Gastrocnemius medialis (tissue), 4 donors: ENCODE measurements around the gene NARF. TPM values are rescaled to one million over a fixed set of nuclear protein-coding genes. Genes with fewer than 3 reads are reported as not detected.

Experiments
- ATAC-seq, 2 donors: fragments of 150-250 bp; one replicate each; pipeline ENCODE4 v1.9.1; 2016
- DNase-seq, 2 donors: peaks; one replicate each; pipeline ENCODE4 v3.0.0-alpha.2; 2019
- H3K27ac ChIP-seq, 4 donors: fragments of 200-600 bp; sonication (generic); 1 replicate in 1 of 4; 2 replicates in 3 of 4; pipeline ENCODE4 v1.5.1; 2016 to 2018; ENCODE audit warnings: mild to moderate bottlenecking in 2 of 4, moderate library complexity in 1 of 4
- H3K27me3 ChIP-seq, 3 donors: fragments of 200-600 bp; sonication (generic) in 2 of 3; 1 replicate in 1 of 3; 2 replicates in 2 of 3; pipeline versions ENCODE4 v1.5.1 to v1.6.0; 2016 to 2019; ENCODE audit warnings: mild to moderate bottlenecking in 1 of 3, moderate library complexity in 1 of 3
- H3K36me3 ChIP-seq, 2 donors: fragments of 200-600 bp; sonication (generic) in 1 of 2; one replicate each; pipeline ENCODE4 v1.5.1; 2017 to 2018
- H3K4me1 ChIP-seq, 2 donors: fragments of 200-600 bp; sonication (generic) in 1 of 2; one replicate each; pipeline ENCODE4 v1.5.1; 2016 to 2017; ENCODE audit warnings: mild to moderate bottlenecking in 2 of 2
- H3K4me3 ChIP-seq, 4 donors: fragments of 200-600 bp; sonication (generic) in 3 of 4; 1 replicate in 1 of 4; 2 replicates in 3 of 4; pipeline ENCODE4 v1.5.1; 2016 to 2019; ENCODE audit warnings: mild to moderate bottlenecking in 2 of 4
- H3K9me3 ChIP-seq, 3 donors: fragments of 200-600 bp; sonication (generic) in 2 of 3; 1 replicate in 1 of 3; 2 replicates in 2 of 3; pipeline ENCODE4 v1.5.1; 2016 to 2019
- POLR2A ChIP-seq, 2 donors: fragments of 450-650 bp; IDR thresholded peaks; one replicate each; pipeline ENCODE4 v1.6.1; 2017; ENCODE audit warnings: antibody characterized with exemption in 2 of 2, mild to moderate bottlenecking in 2 of 2, moderate library complexity in 2 of 2
- in situ Hi-C, 4 donors: fragments of 200-750 bp; cut with MboI; loops; one replicate each; pipeline versions ENCODE4 v1.15.0 to v1.8.0; 2017; ENCODE audit warnings: low sequenced_read_pairs in 4 of 4
- intact Hi-C: fragments of 100-400 bp; cut with DNase I; formaldehyde crosslinking; loops from one replicate; pipeline ENCODE4 v1.15.1; 2023; ENCODE audit warnings: low total_unique reads
- total RNA-seq, 4 donors: library from RNA; depleted of rRNA; stranded (reverse); fragments of >200 nt; gene quantifications; one replicate each; pipeline versions ENCODE4 v1.1.0 to v1.2.3, GENCODE V29; 2016
- TF ChIP-seq, protein P1 (sequence below), 5 experiments: fragments of 450-650 bp in 3 of 5; fragments of 200-600 bp in 2 of 5; sonication (generic) in 2 of 5; IDR thresholded peaks in 4 of 5; conservative IDR thresholded peaks in 1 of 5; 1 replicate in 4 of 5; 2 replicates in 1 of 5; pipeline ENCODE4 v1.5.1; 2016 to 2019; ENCODE audit warnings: antibody characterized with exemption in 5 of 5, mild to moderate bottlenecking in 3 of 5, moderate library complexity in 3 of 5

NARF gene
- total RNA-seq, 4 donors from 2014 or later, result 29.6 to 63.4 (median 49.0) TPM

DNA sequence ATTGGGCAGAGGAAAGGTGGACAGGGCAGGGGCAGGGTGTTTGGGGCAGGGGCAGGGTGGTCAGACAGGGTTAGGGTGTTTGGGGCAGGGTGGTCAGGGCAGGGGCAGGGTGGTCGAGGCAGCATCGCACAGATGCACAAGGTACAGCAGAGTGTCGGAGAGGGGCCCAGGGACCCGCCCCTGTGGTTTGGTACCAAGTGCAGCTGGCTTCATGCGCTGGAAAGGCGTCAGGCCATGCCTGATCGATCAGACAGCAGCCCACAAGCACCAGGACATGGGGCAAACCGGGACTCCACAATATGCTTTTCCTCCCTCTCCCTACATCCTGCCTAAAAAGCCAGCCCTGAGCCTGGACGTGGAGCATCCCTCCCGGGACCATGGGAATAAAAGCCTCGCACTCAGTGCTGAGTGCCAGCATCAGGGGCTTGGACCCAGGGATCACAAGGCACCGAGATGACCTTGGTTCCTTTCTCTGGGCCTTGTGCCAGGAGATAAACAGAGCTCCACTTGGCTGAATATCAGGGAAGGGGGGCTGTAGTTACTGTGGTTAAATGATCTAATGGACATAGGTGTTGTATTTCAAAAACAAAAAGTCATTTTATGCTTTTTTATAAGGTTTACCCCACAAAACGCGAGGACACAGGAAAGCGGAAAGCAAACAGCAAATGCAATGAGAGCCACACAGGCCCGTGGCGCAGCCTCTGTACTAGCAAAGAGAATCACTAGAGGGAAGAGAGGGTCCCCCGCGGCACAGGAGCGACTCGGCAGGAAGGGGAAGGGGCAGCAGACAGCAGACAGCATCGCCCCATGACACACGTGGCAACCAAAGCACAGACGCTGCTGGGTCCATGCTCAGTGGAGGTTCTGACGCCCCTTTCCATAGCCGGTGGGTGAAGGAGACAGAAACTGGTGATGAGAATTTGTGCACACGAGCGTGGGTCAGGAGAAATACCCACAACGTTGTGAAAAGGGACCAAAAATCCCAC is 45.7 kb upstream of the NARF start:
- intact Hi-C loops, result loop anchor here (10.0 kb wide), 1 partner anchor 208 kb away; no protein-coding TSS in a partner anchor
- in situ Hi-C loops, result loop anchor here in 3 of 4 donors (5.0 to 10.0 kb wide), 2 partner anchors 58 to 61 kb away; partner anchors contain the start of gene TEX19 (in 1 of the 3)
- H3K36me3 ChIP-seq, result no peaks in the 10 kb centered on the region
- no peak for TF ChIP-seq POLR2A (IDR thresholded peaks at IDR 0.05)
- peaks cover 6 to 11% of the 10 kb centered on the region in 2 donors for H3K4me1 ChIP-seq
- no peaks in the 10 kb centered on the region for H3K27me3 ChIP-seq
- H3K9me3 ChIP-seq, result no peaks in the 10 kb centered on the region
- ATAC-seq (no peak), DNase-seq (no peak)
- no peak overlapping the region for H3K4me3 ChIP-seq
- H3K27ac ChIP-seq, result no peak overlapping the region

DNA sequence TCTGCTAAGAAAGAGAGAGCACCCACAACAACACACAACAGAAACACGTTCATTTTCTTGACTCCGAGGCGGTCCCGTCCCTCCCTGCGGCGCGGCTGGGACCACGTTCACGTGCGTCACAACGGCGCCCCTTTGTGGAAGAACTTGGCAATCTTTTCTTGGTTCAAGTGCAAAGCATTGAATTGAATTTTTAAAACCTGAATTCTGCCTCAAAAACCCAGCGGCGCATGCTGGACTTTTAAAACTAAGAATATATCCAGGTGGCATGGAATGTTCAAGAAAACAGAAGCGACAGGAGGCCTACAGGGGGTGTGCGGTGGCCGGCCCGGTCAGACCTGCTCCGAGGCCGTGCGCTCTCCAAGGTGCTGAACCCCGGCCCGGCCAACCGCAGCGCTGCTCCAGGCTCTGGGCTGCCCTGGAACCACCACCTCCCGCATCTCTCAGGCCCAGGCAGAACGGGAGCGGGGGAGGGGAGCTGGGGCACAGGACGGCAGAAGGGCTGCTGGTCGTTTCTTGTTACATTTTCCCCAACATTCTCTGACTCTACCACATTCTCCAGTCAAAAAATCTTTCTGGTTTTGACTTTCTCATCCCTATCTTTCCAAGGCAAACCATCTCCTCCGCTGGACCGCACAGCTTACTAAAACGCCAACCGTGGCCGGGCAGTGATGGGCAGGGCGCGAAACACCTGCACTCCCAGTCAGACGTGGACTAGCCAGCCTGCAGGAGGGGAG is 43.8 kb upstream of the NARF start:
- Histone ChIP-seq H3K4me1 (peaks cover 16 to 19% of the 10 kb centered on the region in 2 donors), H3K27me3 (no peaks in the 10 kb centered on the region), H3K9me3 (no peaks in the 10 kb centered on the region), H3K27ac (no peak overlapping the region), H3K4me3 (no peak overlapping the region), H3K36me3 (no peaks in the 10 kb centered on the region)
- TF ChIP-seq, protein P1, sequence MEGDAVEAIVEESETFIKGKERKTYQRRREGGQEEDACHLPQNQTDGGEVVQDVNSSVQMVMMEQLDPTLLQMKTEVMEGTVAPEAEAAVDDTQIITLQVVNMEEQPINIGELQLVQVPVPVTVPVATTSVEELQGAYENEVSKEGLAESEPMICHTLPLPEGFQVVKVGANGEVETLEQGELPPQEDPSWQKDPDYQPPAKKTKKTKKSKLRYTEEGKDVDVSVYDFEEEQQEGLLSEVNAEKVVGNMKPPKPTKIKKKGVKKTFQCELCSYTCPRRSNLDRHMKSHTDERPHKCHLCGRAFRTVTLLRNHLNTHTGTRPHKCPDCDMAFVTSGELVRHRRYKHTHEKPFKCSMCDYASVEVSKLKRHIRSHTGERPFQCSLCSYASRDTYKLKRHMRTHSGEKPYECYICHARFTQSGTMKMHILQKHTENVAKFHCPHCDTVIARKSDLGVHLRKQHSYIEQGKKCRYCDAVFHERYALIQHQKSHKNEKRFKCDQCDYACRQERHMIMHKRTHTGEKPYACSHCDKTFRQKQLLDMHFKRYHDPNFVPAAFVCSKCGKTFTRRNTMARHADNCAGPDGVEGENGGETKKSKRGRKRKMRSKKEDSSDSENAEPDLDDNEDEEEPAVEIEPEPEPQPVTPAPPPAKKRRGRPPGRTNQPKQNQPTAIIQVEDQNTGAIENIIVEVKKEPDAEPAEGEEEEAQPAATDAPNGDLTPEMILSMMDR (IDR thresholded peaks at IDR 0.05 in 4 of 5, conservative IDR thresholded peaks at IDR 0.05 in 1 of 5), result peak; percentile 74 to 86 (median 79)
- no peak for TF ChIP-seq POLR2A (IDR thresholded peaks at IDR 0.05)
- ATAC-seq (peak; percentile 49), DNase-seq (peak in 1 of 2 donors; percentile 50)
- in situ Hi-C loops (loop anchor here in 3 of 4 donors (5.0 to 10.0 kb wide), 2 partner anchors 60 to 62 kb away; partner anchors contain the start of gene TEX19 (in 1 of the 3)), intact Hi-C loops (loop anchor here (1.0 to 10.0 kb wide), 3 partner anchors 62 to 210 kb away; no protein-coding TSS in a partner anchor)

DNA sequence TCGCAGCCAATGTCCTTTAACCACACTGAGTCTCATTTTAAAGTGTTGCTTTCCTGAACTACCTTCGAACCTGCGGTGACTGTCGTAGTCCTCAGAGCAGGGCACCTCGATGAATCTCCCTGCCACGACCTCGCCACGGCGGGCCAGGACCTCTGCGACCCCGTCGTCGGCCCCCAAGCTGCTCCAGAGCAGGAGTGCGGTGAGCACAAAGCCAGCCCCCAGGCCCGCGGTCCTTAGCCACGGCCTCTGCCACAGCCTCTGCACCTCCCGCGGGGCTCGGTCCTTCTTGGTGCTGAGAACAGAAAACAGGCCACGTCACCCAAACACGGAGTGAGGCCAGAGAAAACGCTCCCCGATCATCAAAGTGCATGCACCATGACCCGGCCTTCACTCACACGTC is 43.2 kb upstream of the NARF start:
- intact Hi-C loops, result loop anchor here (5.0 to 10.0 kb wide), 2 partner anchors 137 to 211 kb away; no protein-coding TSS in a partner anchor
- no peaks in the 10 kb centered on the region for H3K27me3 ChIP-seq
- TF ChIP-seq, protein P1 (IDR thresholded peaks at IDR 0.05 in 4 of 5, conservative IDR thresholded peaks at IDR 0.05 in 1 of 5), result no peak
- TF ChIP-seq POLR2A (IDR thresholded peaks at IDR 0.05), result no peak
- DNase-seq (no peak), ATAC-seq (no peak)
- no peaks in the 10 kb centered on the region for H3K9me3 ChIP-seq
- no peak overlapping the region for H3K4me3 ChIP-seq
- H3K27ac ChIP-seq, result no peak overlapping the region
- peaks cover 16 to 19% of the 10 kb centered on the region in 2 donors for H3K4me1 ChIP-seq
- peaks cover 0 to 4% of the 10 kb centered on the region in 2 donors for H3K36me3 ChIP-seq
- in situ Hi-C loops, result loop anchor here in 1 of 4 donors (10.0 kb wide), 1 partner anchor 61 kb away; the partner anchor contains the start of gene TEX19

DNA sequence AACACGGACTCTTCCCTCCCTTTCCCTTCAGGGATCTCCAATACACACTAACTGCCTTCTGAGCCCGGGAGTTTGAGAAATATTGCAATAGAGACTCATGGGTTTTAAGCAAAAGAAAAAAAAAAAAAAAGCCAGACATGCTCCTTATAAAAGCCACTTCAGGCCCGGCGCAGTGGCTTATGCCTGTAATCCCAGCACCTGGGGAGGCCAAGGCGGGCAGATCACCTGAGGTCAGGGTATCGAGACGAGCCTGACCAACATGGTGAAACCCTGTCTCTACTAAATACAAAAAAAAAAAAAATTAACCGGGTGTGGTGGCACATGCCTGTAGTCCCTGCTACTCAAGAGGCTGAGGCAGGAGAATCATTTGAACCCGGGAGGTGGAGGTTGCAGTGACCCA is 42.8 kb upstream of the NARF start:
- no peaks in the 10 kb centered on the region for H3K27me3 ChIP-seq
- intact Hi-C loops, result loop anchor here (5.0 to 10.0 kb wide), 2 partner anchors 137 to 211 kb away; no protein-coding TSS in a partner anchor
- H3K27ac ChIP-seq, result no peak overlapping the region
- no peaks in the 10 kb centered on the region for H3K9me3 ChIP-seq
- in situ Hi-C loops, result loop anchor here in 1 of 4 donors (10.0 kb wide), 1 partner anchor 61 kb away; the partner anchor contains the start of gene TEX19
- no peak for ATAC-seq
- DNase-seq, result no peak
- no peak overlapping the region for H3K4me3 ChIP-seq
- H3K4me1 ChIP-seq, result peaks cover 16 to 19% of the 10 kb centered on the region in 2 donors
- H3K36me3 ChIP-seq, result peaks cover 0 to 8% of the 10 kb centered on the region in 2 donors
- TF ChIP-seq POLR2A (IDR thresholded peaks at IDR 0.05), result no peak
- TF ChIP-seq, protein P1 (IDR thresholded peaks at IDR 0.05 in 4 of 5, conservative IDR thresholded peaks at IDR 0.05 in 1 of 5), result no peak
